Measurements from ENCODE around the gene CRTC3.

CRTC3 gene

GRCh38 chr15:90607361-90607760, 77.6 kb downstream of the CRTC3 start:
- no peak overlapping the region for H3K4me3 ChIP-seq (ENCODE audit: low read depth, low read length)
- TF ChIP-seq CTCF (IDR thresholded peaks at IDR 0.05; ENCODE audit: borderline replicate concordance, insufficient read depth, low read depth, low read length): no peak

- no peak overlapping the region for H3K4me3 ChIP-seq (ENCODE audit: low read depth, low read length)
- no peak for TF ChIP-seq CTCF (IDR thresholded peaks at IDR 0.05; ENCODE audit: borderline replicate concordance, insufficient read depth, low read depth, low read length)
These were observed 79.8 kb downstream of the CRTC3 start for GRCh38 chr15:90609242-90610180.

- TF ChIP-seq CTCF (IDR thresholded peaks at IDR 0.05; ENCODE audit: borderline replicate concordance, insufficient read depth, low read depth, low read length): no peak
- no peak overlapping the region for H3K4me3 ChIP-seq (ENCODE audit: low read depth, low read length)
These were observed 80.5 kb downstream of the CRTC3 start for GRCh38 chr15:90610190-90610589.

- TF ChIP-seq CTCF (IDR thresholded peaks at IDR 0.05; ENCODE audit: borderline replicate concordance, insufficient read depth, low read depth, low read length): no peak
- H3K4me3 ChIP-seq (ENCODE audit: low read depth, low read length): no peak overlapping the region
These were observed 81.4 kb downstream of the CRTC3 start for GRCh38 chr15:90611157-90611556.

- no peak overlapping the region for H3K4me3 ChIP-seq (ENCODE audit: low read depth, low read length)
- TF ChIP-seq CTCF (IDR thresholded peaks at IDR 0.05; ENCODE audit: borderline replicate concordance, insufficient read depth, low read depth, low read length): no peak
These were observed 87.4 kb downstream of the CRTC3 start for GRCh38 chr15:90617171-90617570.

- TF ChIP-seq CTCF (IDR thresholded peaks at IDR 0.05; ENCODE audit: borderline replicate concordance, insufficient read depth, low read depth, low read length): no peak
- no peak overlapping the region for H3K4me3 ChIP-seq (ENCODE audit: low read depth, low read length)
These were observed 88.0 kb downstream of the CRTC3 start for GRCh38 chr15:90617668-90618097.
